Testis (tissue), 2 donors: ENCODE results near the gene IQCH.

ENCODE experiments used
- CTCF ChIP-seq, 3 experiments: fragments of 450-650 bp in 2 of 3; fragments of 200-600 bp in 1 of 3; sonication (generic) in 1 of 3; IDR thresholded peaks; one replicate each; pipeline ENCODE4 v1.5.1; 2016 to 2019; ENCODE audit warnings: antibody characterized with exemption in 3 of 3, mild to moderate bottlenecking in 2 of 3, moderate library complexity in 1 of 3
- POLR2A ChIP-seq: fragments of 450-650 bp; IDR thresholded peaks from one replicate; pipeline ENCODE4 v1.6.1; 2017; ENCODE audit warnings: antibody characterized with exemption, mild to moderate bottlenecking, moderate library complexity

GRCh38 chr15:67468416-67468815 lies 213.8 kb downstream of the IQCH start:
- TF ChIP-seq POLR2A (no peak), CTCF (IDR thresholded peaks at IDR 0.05) (no peak)
